AG10803 (cell line): ENCODE measurements around the gene BTBD19.
A peak's percentile ranks its signal among the peaks of the same experiment; 100 is the strongest.
"Not testable (repeated sequence)": the region's sequence is repeated elsewhere in the genome, so short reads cannot be mapped to it uniquely, and the experiment has no call there.

Experiments used
- DNase-seq: peaks from one replicate; pipeline ENCODE4 v3.0.0; 2010; ENCODE audit warnings: low read depth
- H3K4me3 ChIP-seq: 2 replicates; pipeline ENCODE4 v1.5.1; 2011; ENCODE audit warnings: mild to moderate bottlenecking, low read length, control low read depth
- TF ChIP-seq, protein P1 (sequence below): conservative IDR thresholded peaks from 2 replicates; pipeline ENCODE4 v1.5.1; 2011; ENCODE audit warnings: mild to moderate bottlenecking, low read length, control low read depth, inconsistent platforms

BTBD19 gene

DNA sequence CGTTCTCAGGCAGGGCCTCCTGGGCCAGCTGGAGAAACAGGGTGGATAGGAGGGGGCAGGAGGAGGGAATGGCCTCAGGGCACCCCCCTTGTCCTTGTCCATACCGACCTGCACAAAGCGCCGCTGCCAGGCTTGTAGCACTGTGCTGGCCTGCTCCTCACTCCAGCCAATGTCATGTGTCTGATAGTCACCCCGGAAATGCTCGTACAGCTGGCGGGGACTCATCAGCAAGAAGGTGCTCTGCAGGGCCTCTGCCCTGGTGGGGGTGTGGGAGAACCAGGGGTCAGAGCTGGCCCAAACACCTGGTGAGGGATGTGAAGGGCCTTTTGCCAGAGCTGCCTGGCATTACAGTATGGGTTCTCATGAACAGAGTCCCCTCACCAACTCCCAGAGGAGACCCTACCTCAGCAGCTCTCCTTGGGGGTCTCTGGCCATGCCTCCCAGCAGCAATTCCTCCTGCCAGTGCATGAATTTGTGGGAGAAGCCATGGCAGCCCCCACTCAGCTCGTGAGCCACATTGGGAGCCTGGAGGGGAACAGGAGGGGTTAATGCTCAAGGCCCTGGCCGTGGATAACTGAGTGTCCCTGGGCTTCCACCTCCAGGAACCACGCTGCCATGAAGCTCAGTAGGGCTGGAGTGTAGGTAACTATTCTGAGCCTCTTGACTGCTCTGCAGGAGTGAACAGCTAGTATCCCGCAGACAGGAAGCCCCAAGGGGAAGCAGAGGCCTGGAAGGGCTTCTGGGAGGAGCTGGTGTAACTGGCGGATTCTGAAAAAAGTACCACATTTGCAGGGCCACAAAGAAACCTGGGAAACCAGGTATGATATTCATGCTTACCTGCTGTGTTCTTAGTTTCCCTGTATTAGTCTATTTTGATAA, 21.4 kb downstream of the BTBD19 start:
- no peak for DNase-seq
- TF ChIP-seq, protein P1, sequence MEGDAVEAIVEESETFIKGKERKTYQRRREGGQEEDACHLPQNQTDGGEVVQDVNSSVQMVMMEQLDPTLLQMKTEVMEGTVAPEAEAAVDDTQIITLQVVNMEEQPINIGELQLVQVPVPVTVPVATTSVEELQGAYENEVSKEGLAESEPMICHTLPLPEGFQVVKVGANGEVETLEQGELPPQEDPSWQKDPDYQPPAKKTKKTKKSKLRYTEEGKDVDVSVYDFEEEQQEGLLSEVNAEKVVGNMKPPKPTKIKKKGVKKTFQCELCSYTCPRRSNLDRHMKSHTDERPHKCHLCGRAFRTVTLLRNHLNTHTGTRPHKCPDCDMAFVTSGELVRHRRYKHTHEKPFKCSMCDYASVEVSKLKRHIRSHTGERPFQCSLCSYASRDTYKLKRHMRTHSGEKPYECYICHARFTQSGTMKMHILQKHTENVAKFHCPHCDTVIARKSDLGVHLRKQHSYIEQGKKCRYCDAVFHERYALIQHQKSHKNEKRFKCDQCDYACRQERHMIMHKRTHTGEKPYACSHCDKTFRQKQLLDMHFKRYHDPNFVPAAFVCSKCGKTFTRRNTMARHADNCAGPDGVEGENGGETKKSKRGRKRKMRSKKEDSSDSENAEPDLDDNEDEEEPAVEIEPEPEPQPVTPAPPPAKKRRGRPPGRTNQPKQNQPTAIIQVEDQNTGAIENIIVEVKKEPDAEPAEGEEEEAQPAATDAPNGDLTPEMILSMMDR, result no peak
- no peak overlapping the region for H3K4me3 ChIP-seq

DNA sequence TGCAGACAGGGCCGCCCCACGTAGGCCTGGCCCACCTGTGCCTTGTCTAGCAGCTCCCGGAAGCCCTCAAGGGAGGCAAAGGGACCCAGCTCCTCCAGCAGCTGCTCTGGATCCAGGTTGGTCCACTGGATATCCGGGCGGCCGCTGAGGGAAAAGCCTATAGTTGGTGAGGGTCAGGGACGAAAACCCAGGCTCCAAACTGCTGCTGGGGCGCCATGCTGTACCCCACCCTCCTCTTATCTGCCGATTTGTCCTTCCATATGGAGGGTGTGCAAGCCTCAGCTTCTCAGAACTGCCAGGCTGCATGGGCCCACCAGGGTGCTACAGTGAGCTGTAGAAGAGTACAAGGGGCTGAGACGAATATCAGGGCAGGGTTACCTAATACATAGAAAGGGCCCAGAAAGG, 22.6 kb downstream of the BTBD19 start:
- no peak overlapping the region for H3K4me3 ChIP-seq
- DNase-seq, result no peak
- TF ChIP-seq, protein P1, result 0 out of 2 replicates have a peak, but pooled peaks have one; percentile 4

DNA sequence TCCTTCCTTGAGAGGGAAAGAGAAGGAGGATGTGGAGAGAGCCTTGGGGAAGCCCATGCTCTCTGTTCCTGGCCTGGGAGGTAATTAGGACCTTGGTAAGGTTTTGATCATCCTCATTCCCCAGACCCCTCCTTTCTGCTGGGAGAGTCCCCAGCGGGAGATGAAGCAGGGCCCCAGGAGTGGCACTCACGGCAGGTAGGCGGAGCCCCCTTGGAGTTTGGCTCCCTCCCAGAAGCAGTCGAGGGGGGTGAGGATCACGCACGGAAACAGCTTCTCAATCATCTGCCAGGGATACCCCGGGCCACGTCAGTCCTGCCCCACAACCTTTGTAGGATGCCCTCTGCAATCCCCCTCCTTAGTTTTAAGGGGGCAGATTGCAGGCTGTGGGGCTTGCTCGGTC, 23.2 kb downstream of the BTBD19 start:
- no peak for DNase-seq
- TF ChIP-seq, protein P1, result no peak
- no peak overlapping the region for H3K4me3 ChIP-seq

DNA sequence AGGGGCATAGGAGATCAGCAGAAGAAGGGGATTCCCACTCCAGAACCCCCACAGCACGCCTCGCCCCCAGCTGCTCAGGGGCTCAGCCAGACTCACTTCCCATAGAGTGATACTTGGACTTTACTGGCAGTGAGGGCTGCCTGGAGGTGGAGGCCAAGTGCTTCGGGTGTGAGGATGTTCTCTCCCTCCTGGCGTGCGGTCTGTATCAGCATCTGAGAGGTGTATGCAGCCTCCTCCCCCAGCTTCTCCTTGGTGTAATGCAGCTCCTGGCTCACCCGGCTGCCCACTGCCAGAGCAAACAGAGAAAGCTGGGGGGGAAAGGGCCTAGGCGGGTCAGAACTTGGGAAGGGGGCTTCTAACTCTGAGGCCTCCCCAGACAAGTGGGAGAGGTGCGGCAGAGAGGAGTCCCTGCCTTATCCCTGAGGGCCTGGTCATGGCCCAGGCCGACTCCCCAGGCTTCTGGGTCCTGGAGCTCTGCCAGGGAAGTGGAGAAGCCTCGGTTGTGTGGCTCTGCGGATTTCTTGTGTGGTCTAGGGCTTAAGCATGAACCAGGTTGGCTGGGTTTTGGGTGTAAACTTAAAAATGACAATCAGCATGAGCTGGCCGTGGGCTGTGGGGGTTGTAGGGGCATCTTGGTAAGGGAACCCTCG, 23.9 kb downstream of the BTBD19 start:
- H3K4me3 ChIP-seq, result no peak overlapping the region
- DNase-seq, result no peak
- TF ChIP-seq, protein P1, result no peak

DNA sequence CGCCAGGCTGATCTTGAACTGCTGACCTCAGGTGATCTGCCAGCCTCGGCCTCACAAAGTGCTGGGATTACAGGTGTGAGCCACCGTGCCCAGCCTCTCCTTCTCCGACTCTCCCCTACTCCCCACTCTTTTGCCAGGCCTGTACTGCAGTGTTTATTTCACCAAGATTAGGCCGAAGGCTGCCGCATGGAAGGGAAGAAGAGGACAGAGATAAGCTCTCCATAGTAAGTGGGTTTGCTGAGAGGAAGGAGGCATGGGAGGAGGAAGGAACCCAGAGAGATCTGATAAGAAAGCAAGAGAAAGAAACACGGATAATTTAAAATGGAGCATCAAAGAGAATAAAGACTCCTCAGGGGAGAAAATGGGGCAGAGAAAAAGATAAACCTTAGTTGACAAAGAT, 26.0 kb downstream of the BTBD19 start:
- TF ChIP-seq, protein P1, result no peak
- no peak overlapping the region for H3K4me3 ChIP-seq
- no peak for DNase-seq

DNA sequence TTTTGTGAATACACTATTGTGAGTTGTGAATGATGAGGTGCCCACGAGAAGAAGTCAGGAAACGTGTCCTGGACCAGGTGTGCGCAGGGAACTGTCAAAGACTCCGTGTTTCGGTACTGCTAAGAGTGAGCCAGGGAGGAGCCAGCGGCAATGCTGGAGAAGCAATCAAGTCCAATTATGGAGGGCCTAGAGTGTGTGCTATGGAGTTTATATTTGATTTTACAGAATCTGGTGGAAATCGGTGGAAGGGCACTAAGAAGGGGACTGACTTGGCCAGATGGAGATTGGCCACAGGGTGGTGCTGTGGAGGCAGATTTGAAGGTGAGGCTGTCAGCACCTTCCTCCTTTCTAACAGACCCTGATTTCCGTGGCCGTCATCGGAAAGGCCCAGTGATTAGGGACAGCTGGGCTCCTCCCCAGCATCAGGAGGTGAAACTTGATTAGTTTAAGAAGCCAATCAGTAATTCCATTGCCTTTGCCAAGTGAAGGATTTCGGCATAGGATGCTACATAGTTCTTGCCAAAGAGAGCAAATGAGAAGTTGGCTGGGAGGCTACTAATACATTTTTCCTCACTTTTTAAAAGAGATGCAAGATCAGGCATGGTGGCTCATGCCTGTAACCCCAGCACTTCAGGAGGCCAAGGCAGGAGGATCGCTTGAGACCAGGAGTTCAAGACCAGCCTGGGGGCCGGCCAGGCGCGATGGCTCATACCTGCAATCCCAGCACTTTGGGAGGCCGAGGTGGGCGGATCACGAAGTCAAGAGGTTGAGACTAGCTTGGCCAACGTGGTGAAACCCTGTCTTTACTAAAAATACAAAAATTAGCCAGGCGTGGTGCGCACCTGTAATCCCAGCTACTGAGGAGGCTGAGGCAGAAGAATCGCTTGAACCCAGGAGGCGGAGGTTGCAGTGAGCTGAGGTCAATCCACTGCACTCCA, 27.7 kb downstream of the BTBD19 start:
- no peak overlapping the region for H3K4me3 ChIP-seq
- DNase-seq, result peak; percentile 77
- TF ChIP-seq, protein P1, result peak; percentile 97

DNA sequence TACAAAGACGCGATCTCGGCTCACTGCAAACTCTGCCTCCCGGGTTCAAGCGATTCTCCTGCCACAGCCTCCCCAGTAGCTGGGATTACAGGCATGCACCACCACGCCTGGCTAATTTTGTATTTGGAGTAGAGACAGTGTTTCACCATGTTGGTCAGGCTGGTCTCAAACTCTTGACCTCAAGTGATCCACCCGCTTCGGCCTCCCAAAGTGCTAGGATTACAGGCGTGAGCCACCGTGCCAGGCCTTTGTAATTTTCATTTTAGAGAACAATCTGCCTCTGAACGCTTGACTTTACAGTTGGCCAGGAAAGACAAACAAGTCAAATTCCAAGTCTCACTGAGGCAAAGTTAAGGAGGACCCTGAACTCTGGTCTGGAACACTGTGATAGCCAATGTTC, 30.0 kb downstream of the BTBD19 start:
- not testable (repeated sequence) for H3K4me3 ChIP-seq, DNase-seq
